ENCODE results near the gene THRSP. TPM values are rescaled to one million over a fixed set of nuclear protein-coding genes. Genes with fewer than 3 reads are reported as not detected.
"Not testable (repeated sequence)": the region's sequence is repeated elsewhere in the genome, so short reads cannot be mapped to it uniquely, and the experiment has no call there.

Gene THRSP
- total RNA-seq, 1 donor from 2014 or later, result not detected

- Histone ChIP-seq H3K36me3 (ENCODE audit: control insufficient read depth, insufficient read depth, low read length) (no peaks in the 10 kb centered on the region), H3K4me3 (ENCODE audit: low read depth, low read length) (no peak overlapping the region), H3K27me3 (ENCODE audit: control insufficient read depth, insufficient read depth, low read length) (no peaks in the 10 kb centered on the region)
- no peak for DNase-seq (ENCODE audit: low read depth)
- no peak for TF ChIP-seq CTCF (IDR thresholded peaks at IDR 0.05; ENCODE audit: insufficient read depth, low read length, poor library complexity, severe bottlenecking)
Observed at GRCh38 chr11:78050964-78051831, 12.5 kb upstream of the THRSP start.

GRCh38 chr11:78054971-78055370 lies 8.7 kb upstream of the THRSP start:
- Histone ChIP-seq H3K27me3 (ENCODE audit: control insufficient read depth, insufficient read depth, low read length) (no peaks in the 10 kb centered on the region), H3K36me3 (ENCODE audit: control insufficient read depth, insufficient read depth, low read length) (no peaks in the 10 kb centered on the region), H3K4me3 (ENCODE audit: low read depth, low read length) (no peak overlapping the region)
- no peak for TF ChIP-seq CTCF (IDR thresholded peaks at IDR 0.05; ENCODE audit: insufficient read depth, low read length, poor library complexity, severe bottlenecking)
- no peak for DNase-seq (ENCODE audit: low read depth)

GRCh38 chr11:78056093-78056492 lies 7.6 kb upstream of the THRSP start:
- H3K36me3 ChIP-seq (ENCODE audit: control insufficient read depth, insufficient read depth, low read length), result no peaks in the 10 kb centered on the region
- no peak for DNase-seq (ENCODE audit: low read depth)

GRCh38 chr11:78057462-78058055 lies 6.1 kb upstream of the THRSP start:
- Histone ChIP-seq H3K36me3 (ENCODE audit: control insufficient read depth, insufficient read depth, low read length) (no peaks in the 10 kb centered on the region), H3K27me3 (ENCODE audit: control insufficient read depth, insufficient read depth, low read length) (no peaks in the 10 kb centered on the region)

More at GRCh38 chr11:78056093-78056492, 7.6 kb upstream of the THRSP start:
- no peak overlapping the region for H3K4me3 ChIP-seq (ENCODE audit: low read depth, low read length)
- no peak for TF ChIP-seq CTCF (IDR thresholded peaks at IDR 0.05; ENCODE audit: insufficient read depth, low read length, poor library complexity, severe bottlenecking)
- H3K27me3 ChIP-seq (ENCODE audit: control insufficient read depth, insufficient read depth, low read length), result no peaks in the 10 kb centered on the region

GRCh38 chr11:78059749-78060328 lies 3.8 kb upstream of the THRSP start:
- not testable (repeated sequence) for DNase-seq (ENCODE audit: low read depth); H3K27me3 ChIP-seq (ENCODE audit: control insufficient read depth, insufficient read depth, low read length); H3K4me3 ChIP-seq (ENCODE audit: low read depth, low read length); H3K36me3 ChIP-seq (ENCODE audit: control insufficient read depth, insufficient read depth, low read length)

More at GRCh38 chr11:78057462-78058055, 6.1 kb upstream of the THRSP start:
- TF ChIP-seq CTCF (IDR thresholded peaks at IDR 0.05; ENCODE audit: insufficient read depth, low read length, poor library complexity, severe bottlenecking), result no peak
- DNase-seq (ENCODE audit: low read depth), result no peak
- H3K4me3 ChIP-seq (ENCODE audit: low read depth, low read length), result no peak overlapping the region

GRCh38 chr11:78060533-78060932 lies 3.1 kb upstream of the THRSP start:
- DNase-seq (ENCODE audit: low read depth), result no peak
- no peak for TF ChIP-seq CTCF (IDR thresholded peaks at IDR 0.05; ENCODE audit: insufficient read depth, low read length, poor library complexity, severe bottlenecking)

More at GRCh38 chr11:78060533-78060932, 3.1 kb upstream of the THRSP start:
- Histone ChIP-seq H3K27me3 (ENCODE audit: control insufficient read depth, insufficient read depth, low read length) (no peaks in the 10 kb centered on the region), H3K36me3 (ENCODE audit: control insufficient read depth, insufficient read depth, low read length) (no peaks in the 10 kb centered on the region), H3K4me3 (ENCODE audit: low read depth, low read length) (no peak overlapping the region)

All from kidney epithelial cell (primary cell).